ENCODE results near the gene JOSD1. TPM values are rescaled to one million over a fixed set of nuclear protein-coding genes. Genes with fewer than 3 reads are reported as not detected.

The JOSD1 gene
- total RNA-seq, 1 experiment from 2014 or later = 19.2 TPM

GRCh38 chr22:38705235-38706100 lies 4.7 kb upstream of the JOSD1 start, which contains the start of gene GTPBP1:
Gene GTPBP1, plus strand, starts transcription at chr22:38705944. Its CDS starts 12 bp downstream, at chr22:38705956.
- Histone ChIP-seq H3K79me1 (ENCODE audit: insufficient read depth, low read depth, low read length, poor library complexity, severe bottlenecking) (peaks cover 7% of the 10 kb centered on the region), H3K9ac (ENCODE audit: extremely low read depth, insufficient read length, low read length) (peak within 1 kb of the TSS; percentile 81), H2AFZ (ENCODE audit: low read length) (no peak within 1 kb of the TSS), H2AK5ac (ENCODE audit: insufficient read length, low read length) (peak within 1 kb of the TSS; percentile 11), H2BK12ac (ENCODE audit: insufficient read length, low read depth, low read length) (peak within 1 kb of the TSS; percentile 77), H4K8ac (replicated peaks; ENCODE audit: insufficient read length, low read depth, low read length) (peak within 1 kb of the TSS; percentile 73), H3K18ac (ENCODE audit: insufficient read length, low read depth, low read length) (peak within 1 kb of the TSS; percentile 91), H3K23me2 (ENCODE audit: insufficient read length, low read depth, low read length, poor library complexity, severe bottlenecking) (peaks cover 15% of the 10 kb centered on the region), H2BK5ac (ENCODE audit: insufficient read length, low read length) (peak within 1 kb of the TSS; percentile 7), H3K23ac (ENCODE audit: insufficient read length, low read depth, low read length) (no peak within 1 kb of the TSS), H3K27me3 (ENCODE audit: insufficient read depth, low read length) (no peaks in the 10 kb centered on the region), H3K4me1 (ENCODE audit: insufficient read depth, low read length) (peaks cover 10% of the 10 kb centered on the region), H4K91ac (ENCODE audit: insufficient read length, low read depth, low read length) (no peak within 1 kb of the TSS), H2BK120ac (ENCODE audit: low read depth, low read length, poor library complexity, severe bottlenecking) (peak within 1 kb of the TSS; percentile 24), H3K9me3 (ENCODE audit: control insufficient read depth, low read depth, low read length) (no peaks in the 10 kb centered on the region), H3K79me2 (ENCODE audit: insufficient read depth, low read length) (peaks cover 31% of the 10 kb centered on the region; the same call in 1 of the 2 replicates), H3K4ac (ENCODE audit: low read depth, low read length) (no peak within 1 kb of the TSS; the same call in 1 of the 2 replicates), H3K56ac (ENCODE audit: insufficient read length, low read depth, low read length) (no peak within 1 kb of the TSS), H4K20me1 (ENCODE audit: control insufficient read depth, insufficient read depth, insufficient read length) (no peaks in the 10 kb centered on the region), H3T11ph (ENCODE audit: low read length) (peak within 1 kb of the TSS; percentile 46), H2BK15ac (ENCODE audit: low read depth, low read length) (no peak within 1 kb of the TSS), H3K14ac (ENCODE audit: insufficient read depth, low read length) (peak within 1 kb of the TSS; percentile 96), H3K27ac (ENCODE audit: insufficient read length, low read depth, low read length) (peak within 1 kb of the TSS; percentile 59), H2BK20ac (ENCODE audit: low read depth, low read length, poor library complexity, severe bottlenecking) (no peak within 1 kb of the TSS), H3K4me2 (ENCODE audit: insufficient read depth, insufficient read length, low read length) (peak within 1 kb of the TSS; percentile 94), H4K5ac (ENCODE audit: insufficient read length, low read depth, low read length) (peak within 1 kb of the TSS; percentile 3)
- H3K9me3 Mint-ChIP-seq = no peaks in the 10 kb centered on the region
- H3K4me3 Mint-ChIP-seq = peak within 1 kb of the TSS; percentile 93 to 95
- H3K27me3 Mint-ChIP-seq (ENCODE audit: low read depth) = no peaks in the 10 kb centered on the region; the same call in 1 of the 2 replicates
- H3K27ac Mint-ChIP-seq = peak within 1 kb of the TSS; percentile 99
- WGBS (ENCODE audit: extremely low coverage, insufficient read length, low lambda C conversion rate) = no CpG with 5 or more reads among the region's 55 CpGs
- peaks cover 44 to 48% of the 10 kb centered on the region in 2 experiments for H3K4me1 Mint-ChIP-seq
- TF ChIP-seq, protein P1, sequence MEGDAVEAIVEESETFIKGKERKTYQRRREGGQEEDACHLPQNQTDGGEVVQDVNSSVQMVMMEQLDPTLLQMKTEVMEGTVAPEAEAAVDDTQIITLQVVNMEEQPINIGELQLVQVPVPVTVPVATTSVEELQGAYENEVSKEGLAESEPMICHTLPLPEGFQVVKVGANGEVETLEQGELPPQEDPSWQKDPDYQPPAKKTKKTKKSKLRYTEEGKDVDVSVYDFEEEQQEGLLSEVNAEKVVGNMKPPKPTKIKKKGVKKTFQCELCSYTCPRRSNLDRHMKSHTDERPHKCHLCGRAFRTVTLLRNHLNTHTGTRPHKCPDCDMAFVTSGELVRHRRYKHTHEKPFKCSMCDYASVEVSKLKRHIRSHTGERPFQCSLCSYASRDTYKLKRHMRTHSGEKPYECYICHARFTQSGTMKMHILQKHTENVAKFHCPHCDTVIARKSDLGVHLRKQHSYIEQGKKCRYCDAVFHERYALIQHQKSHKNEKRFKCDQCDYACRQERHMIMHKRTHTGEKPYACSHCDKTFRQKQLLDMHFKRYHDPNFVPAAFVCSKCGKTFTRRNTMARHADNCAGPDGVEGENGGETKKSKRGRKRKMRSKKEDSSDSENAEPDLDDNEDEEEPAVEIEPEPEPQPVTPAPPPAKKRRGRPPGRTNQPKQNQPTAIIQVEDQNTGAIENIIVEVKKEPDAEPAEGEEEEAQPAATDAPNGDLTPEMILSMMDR (conservative IDR thresholded peaks at IDR 0.05) = no peak
- H3K36me3 Mint-ChIP-seq (ENCODE audit: insufficient read depth in 1 of 3, low read depth in 3 of 3) = peaks cover 2 to 15% (median 12%) of the 10 kb centered on the region in 3 experiments; a peak in 5 of 7 replicates
- DNase-seq = peak; percentile 100
